IMR-90 (cell line): ENCODE measurements around the gene VAT1. TPM values are rescaled to one million over a fixed set of nuclear protein-coding genes. Genes with fewer than 3 reads are reported as not detected.

Source experiments
- ATAC-seq: fragments of 200-7000 bp; cut with Tn5 transposase; 2 replicates; pipeline ENCODE4 v1.9.1; 2020; ENCODE audit warnings: low read depth, mild to moderate bottlenecking, moderate library complexity
- BruUV-seq: library from RNA; stranded (reverse); fragments of 400-500 nt; replicated peaks from 2 replicates; lab custom pipeline; 2021; lab: Mats Ljungman, UMichigan
- CTCF ChIA-PET: fragments of 300-600 bp; formaldehyde crosslinking; extraction: SDS; loops from one replicate; lab custom pipeline; 2021; ENCODE audit warnings: antibody characterized with exemption; lab: Yijun Ruan, JAX
- POLR2A ChIA-PET: fragments of 300-600 bp; sonication (Branson Sonifier 250); formaldehyde crosslinking; loops from one replicate; lab custom pipeline; 2022; ENCODE audit warnings: antibody characterized with exemption; ENCODE audit not compliant: unreplicated experiment; lab: Charles Lee
- DNase-seq: peaks from one replicate; pipeline ENCODE4 v3.0.0; 2013
- H2AFZ ChIP-seq: replicated peaks from 2 replicates; pipeline ENCODE3; 2013; ENCODE audit warnings: low read length, mild to moderate bottlenecking; ENCODE audit not compliant: poor library complexity
- H2AK5ac ChIP-seq: 2 replicates; pipeline ENCODE4 v1.6.1; 2013; ENCODE audit warnings: low read depth, low read length, inconsistent platforms
- H2AK9ac ChIP-seq: replicated peaks from 2 replicates; pipeline ENCODE3; 2013; ENCODE audit warnings: mild to moderate bottlenecking, low read depth, low read length, moderate library complexity; ENCODE audit not compliant: poor library complexity
- H2BK120ac ChIP-seq: 2 replicates; pipeline ENCODE4 v1.6.1; 2013; ENCODE audit warnings: low read depth, low read length, inconsistent platforms
- H2BK15ac ChIP-seq: 3 replicates; pipeline ENCODE4 v1.6.1; 2013; ENCODE audit warnings: low read depth, low read length, inconsistent platforms
- H2BK20ac ChIP-seq: 2 replicates; pipeline ENCODE4 v1.6.1; 2013; ENCODE audit warnings: low read depth, mild to moderate bottlenecking, inconsistent platforms, low read length, moderate library complexity
- H2BK5ac ChIP-seq: 2 replicates; pipeline ENCODE4 v1.6.1; 2013; ENCODE audit warnings: mild to moderate bottlenecking, low read depth, low read length, inconsistent platforms; ENCODE audit not compliant: poor library complexity, severe bottlenecking
- H3K14ac ChIP-seq: replicated peaks from 2 replicates; pipeline ENCODE4 v1.6.1; 2013; ENCODE audit warnings: low read depth, low read length, inconsistent platforms
- H3K18ac ChIP-seq: 2 replicates; pipeline ENCODE4 v1.6.1; 2013; ENCODE audit warnings: low read depth, low read length, control low read depth
- H3K23ac ChIP-seq: 2 replicates; pipeline ENCODE4 v1.6.1; 2013; ENCODE audit warnings: low read depth, low read length, inconsistent platforms
- H3K27ac ChIP-seq: 2 replicates; pipeline ENCODE4 v1.5.1; 2013; ENCODE audit warnings: mild to moderate bottlenecking, control low read depth, low read length; ENCODE audit not compliant: insufficient read depth
- H3K27me3 ChIP-seq: 2 replicates; pipeline ENCODE4 v1.6.1; 2013; ENCODE audit warnings: low read length; ENCODE audit not compliant: control insufficient read depth, insufficient read depth
- H3K36me3 ChIP-seq: 2 replicates; pipeline ENCODE4 v1.6.1; 2013; ENCODE audit warnings: low read length, mixed read lengths; ENCODE audit not compliant: control insufficient read depth, insufficient read depth
- H3K4ac ChIP-seq: 2 replicates; pipeline ENCODE4 v1.6.1; 2013; ENCODE audit warnings: low read depth, low read length, inconsistent platforms
- H3K4me1 ChIP-seq: 2 replicates; pipeline ENCODE4 v1.6.1; 2013; ENCODE audit warnings: low read length, mixed read lengths; ENCODE audit not compliant: control insufficient read depth, insufficient read depth
- H3K4me2 ChIP-seq: 2 replicates; pipeline ENCODE4 v1.6.1; 2013; ENCODE audit warnings: low read depth, mild to moderate bottlenecking, control low read depth, low read length, moderate library complexity
- H3K4me3 ChIP-seq: 2 replicates; pipeline ENCODE4 v1.5.1; 2013; ENCODE audit warnings: low read depth, mild to moderate bottlenecking, control low read depth, low read length, moderate library complexity; ENCODE audit not compliant: insufficient read depth
- H3K56ac ChIP-seq: 2 replicates; pipeline ENCODE4 v1.6.1; 2013; ENCODE audit warnings: low read length, inconsistent platforms; ENCODE audit not compliant: insufficient read depth; ENCODE audit errors: extremely low read depth
- H3K79me1 ChIP-seq, 2 experiments: 2 replicates each; pipeline ENCODE4 v1.6.1; 2013; ENCODE audit warnings: low read length in 2 of 2, inconsistent platforms in 1 of 2, low read depth in 1 of 2
- H3K9ac ChIP-seq: 2 replicates; pipeline ENCODE4 v1.6.1; 2013; ENCODE audit warnings: low read depth, low read length, control low read depth
- H3K9me1 ChIP-seq: 2 replicates; pipeline ENCODE4 v1.6.1; 2013; ENCODE audit warnings: low read length, inconsistent platforms; ENCODE audit not compliant: insufficient read depth
- H3K9me3 ChIP-seq: 2 replicates; pipeline ENCODE4 v1.6.1; 2013; ENCODE audit warnings: low read length; ENCODE audit not compliant: control insufficient read depth, insufficient read depth
- H4K20me1 ChIP-seq: 2 replicates; pipeline ENCODE4 v1.6.1; 2013; ENCODE audit warnings: low read length, inconsistent platforms; ENCODE audit not compliant: insufficient read depth
- H4K5ac ChIP-seq: 2 replicates; pipeline ENCODE4 v1.6.1; 2013; ENCODE audit warnings: mild to moderate bottlenecking, low read depth, low read length, control low read depth
- H4K8ac ChIP-seq, 2 experiments: 2 replicates each; pipeline ENCODE4 v1.6.1; 2013; ENCODE audit warnings: low read depth in 2 of 2, low read length in 2 of 2, control low read depth in 1 of 2, inconsistent platforms in 1 of 2
- H4K91ac ChIP-seq: 2 replicates; pipeline ENCODE4 v1.6.1; 2013; ENCODE audit warnings: low read depth, low read length, inconsistent platforms; ENCODE audit not compliant: insufficient read depth
- BHLHE40 ChIP-seq: fragments of 150-350 bp; IDR thresholded peaks from 2 replicates; pipeline ENCODE4 v1.6.1; 2016; ENCODE audit warnings: mild to moderate bottlenecking, low read depth, low read length
- CEBPB ChIP-seq: IDR thresholded peaks from 2 replicates; pipeline ENCODE4 v1.6.1; 2012; ENCODE audit warnings: low read depth, low read length, improper control_type of control experiment
- CHD1 ChIP-seq: IDR thresholded peaks from 2 replicates; pipeline ENCODE4 v1.6.1; 2012; ENCODE audit warnings: low read depth, low read length, improper control_type of control experiment
- CTCF ChIP-seq: conservative IDR thresholded peaks from 2 replicates; pipeline ENCODE4 v1.5.1; 2012; ENCODE audit warnings: mild to moderate bottlenecking, low read depth, low read length, improper control_type of control experiment
- ELK1 ChIP-seq: fragments of 150-350 bp; IDR thresholded peaks from 2 replicates; pipeline ENCODE4 v1.6.1; 2016; ENCODE audit warnings: low read depth, mild to moderate bottlenecking, low read length, moderate library complexity, borderline replicate concordance
- FOS ChIP-seq: fragments of 150-350 bp; IDR thresholded peaks from 2 replicates; pipeline ENCODE4 v1.6.1; 2016; ENCODE audit warnings: low read depth, low read length
- MAZ ChIP-seq: IDR thresholded peaks from 2 replicates; pipeline ENCODE4 v1.6.1; 2012; ENCODE audit warnings: low read depth, mild to moderate bottlenecking, low read length, improper control_type of control experiment, moderate library complexity, borderline replicate concordance
- MXI1 ChIP-seq: IDR thresholded peaks from 2 replicates; pipeline ENCODE4 v1.6.1; 2012; ENCODE audit warnings: low read depth, mild to moderate bottlenecking, low read length, moderate library complexity, borderline replicate concordance
- NFE2L2 ChIP-seq: fragments of 150-350 bp; IDR thresholded peaks from 2 replicates; pipeline ENCODE4 v1.6.1; 2016; ENCODE audit warnings: low read depth, mild to moderate bottlenecking, low read length
- RAD21 ChIP-seq: IDR thresholded peaks from 2 replicates; pipeline ENCODE4 v1.6.1; 2012; ENCODE audit warnings: low read length, improper control_type of control experiment
- RCOR1 ChIP-seq: IDR thresholded peaks from 2 replicates; pipeline ENCODE4 v1.6.1; 2012; ENCODE audit warnings: mild to moderate bottlenecking, low read length, improper control_type of control experiment; ENCODE audit not compliant: insufficient replicate concordance
- RFX5 ChIP-seq: IDR thresholded peaks from 2 replicates; pipeline ENCODE4 v1.8.0; 2012; ENCODE audit warnings: low read depth, mild to moderate bottlenecking, low read length, moderate library complexity
- SMC3 ChIP-seq: fragments of 150-350 bp; IDR thresholded peaks from 2 replicates; pipeline ENCODE4 v1.6.1; 2016; ENCODE audit warnings: low read depth, mild to moderate bottlenecking, antibody characterized with exemption, low read length, moderate library complexity
- WGBS, 2 experiments: methylation state at CpG; one replicate each; pipeline versions ENCODE4 v1.1.5 to v1.1.7; 2013; ENCODE audit warnings: missing lambda C conversion rate in 2 of 2; ENCODE audit not compliant: insufficient read length in 1 of 2; ENCODE audit errors: extremely low coverage in 2 of 2; 5-methylcytosine and 5-hydroxymethylcytosine counted together
- dilution Hi-C: fragments of 300-500 bp; cut with HindIII; formaldehyde crosslinking; loops from one replicate; pipeline ENCODE4 v1.14.3; 2018; ENCODE audit warnings: low sequenced_read_pairs; ENCODE audit not compliant: unreplicated experiment
- in situ Hi-C: fragments of 300-500 bp; cut with MboI; formaldehyde crosslinking; loops from 3 replicates; pipeline ENCODE4 v1.14.3; 2019; ENCODE audit warnings: low sequenced_read_pairs, inconsistent platforms, mixed read lengths
- intact Hi-C: fragments of 100-400 bp; cut with micrococcal nuclease; formaldehyde crosslinking; loops from 2 replicates; pipeline ENCODE4 v1.10.0; 2022
- polyA plus RNA-seq, 3 experiments: library from polyadenylated mRNA; depleted of rRNA; stranded (reverse); fragments of >200 nt; gene quantifications; 2 replicates each; pipeline ENCODE4 v1.2.3, GENCODE V29; 2012; ENCODE audit warnings: low replicate concordance in 1 of 3
- total RNA-seq: library from RNA; depleted of rRNA; stranded (reverse); fragments of >200 nt; gene quantifications from 2 replicates; pipeline ENCODE4 v1.2.3, GENCODE V29; 2012

VAT1 gene
- total and polyA plus RNA-seq, 2 of the 4 experiments (the other 2 are of a cell fraction): 97.3 to 101 TPM

GRCh38 chr17:42997390-42997983, 24.7 kb downstream of the VAT1 start:
- DNase-seq (no peak), ATAC-seq (peak; percentile 2)
- H3K4me3 ChIP-seq: peak overlapping the region; percentile 12; the same call in 1 of the 2 replicates
- dilution Hi-C loops: no loop called here
- no CpG with 5 or more reads among the region's 5 CpGs for WGBS, 2 experiments
- BruUV-seq: no TSS peak
- H3K27me3 ChIP-seq: no peaks in the 10 kb centered on the region
- H2AFZ ChIP-seq: peak overlapping the region; percentile 72
- H2AK5ac ChIP-seq: peak overlapping the region; percentile 52; the same call in 1 of the 2 replicates
- H2BK120ac ChIP-seq: peak overlapping the region; percentile 48; the same call in 1 of the 2 replicates
- peak overlapping the region; percentile 31 for H2BK5ac ChIP-seq
- intact Hi-C loops: loop anchor here (10.0 kb wide), 1 partner anchor 317 kb away; no protein-coding TSS in a partner anchor
- peak overlapping the region; percentile 47; the same call in 1 of the 2 replicates for H3K23ac ChIP-seq
- H3K4ac ChIP-seq: peak overlapping the region; percentile 78
- peaks cover 6% of the 10 kb centered on the region for H3K4me1 ChIP-seq
- H3K4me2 ChIP-seq: peak overlapping the region; percentile 45
- no peak overlapping the region; the same call in 1 of the 2 replicates for H3K56ac ChIP-seq
- H2AK9ac ChIP-seq: no peak overlapping the region
- peak overlapping the region; percentile 16 for H3K9ac ChIP-seq
- H4K91ac ChIP-seq: peak overlapping the region; percentile 18; the same call in 1 of the 2 replicates
- H4K5ac ChIP-seq: peak overlapping the region; percentile 77
- H3K9me3 ChIP-seq: no peaks in the 10 kb centered on the region
- in situ Hi-C loops: loop anchor here (25.0 kb wide), 1 partner anchor 365 kb away; no protein-coding TSS in a partner anchor
- ChIA-PET CTCF (interaction anchor here (0.6 to 1.9 kb wide), 6 partner anchors 10 to 321 kb away, joined by 3 to 9 read pairs (median 3); partner anchors contain the start of gene PTGES3L), POLR2A (interaction anchor here (0.6 to 1.6 kb wide), 8 partner anchors 9 to 363 kb away, joined by 3 to 6 read pairs (median 5); partner anchors contain the start of genes IFI35, PTGES3L and RUNDC1)
- 0 out of 2 replicates have a peak, but pooled peaks cover 3% of the 10 kb centered on the region for H3K9me1 ChIP-seq
- H3K79me1 ChIP-seq: peaks cover 12 to 42% of the 10 kb centered on the region in 2 experiments; a peak in 3 of 4 replicates
- H3K27ac ChIP-seq: peak overlapping the region; percentile 42; the same call in 1 of the 2 replicates
- H4K20me1 ChIP-seq: peaks cover 27% of the 10 kb centered on the region; the same call in 1 of the 2 replicates
- peaks cover 21% of the 10 kb centered on the region for H3K36me3 ChIP-seq
- H3K18ac ChIP-seq: 0 out of 2 replicates have a peak overlapping the region, but pooled peaks have one; percentile 4
- peak overlapping the region; percentile 68 to 85 for H4K8ac ChIP-seq
- H2BK20ac ChIP-seq: no peak overlapping the region
- no peak overlapping the region; the same call in 2 of the 3 replicates for H2BK15ac ChIP-seq
- peak overlapping the region; percentile 58; the same call in 1 of the 2 replicates for H3K14ac ChIP-seq
- TF ChIP-seq FOS (no peak), MAZ (no peak), MXI1 (no peak), CEBPB (no peak), CHD1 (no peak), BHLHE40 (no peak), RCOR1 (no peak), RFX5 (no peak), RAD21 (no peak), NFE2L2 (no peak), SMC3 (no peak), CTCF (no peak), ELK1 (no peak)
